ENCODE measurements around the gene SCRN1.

DNA sequence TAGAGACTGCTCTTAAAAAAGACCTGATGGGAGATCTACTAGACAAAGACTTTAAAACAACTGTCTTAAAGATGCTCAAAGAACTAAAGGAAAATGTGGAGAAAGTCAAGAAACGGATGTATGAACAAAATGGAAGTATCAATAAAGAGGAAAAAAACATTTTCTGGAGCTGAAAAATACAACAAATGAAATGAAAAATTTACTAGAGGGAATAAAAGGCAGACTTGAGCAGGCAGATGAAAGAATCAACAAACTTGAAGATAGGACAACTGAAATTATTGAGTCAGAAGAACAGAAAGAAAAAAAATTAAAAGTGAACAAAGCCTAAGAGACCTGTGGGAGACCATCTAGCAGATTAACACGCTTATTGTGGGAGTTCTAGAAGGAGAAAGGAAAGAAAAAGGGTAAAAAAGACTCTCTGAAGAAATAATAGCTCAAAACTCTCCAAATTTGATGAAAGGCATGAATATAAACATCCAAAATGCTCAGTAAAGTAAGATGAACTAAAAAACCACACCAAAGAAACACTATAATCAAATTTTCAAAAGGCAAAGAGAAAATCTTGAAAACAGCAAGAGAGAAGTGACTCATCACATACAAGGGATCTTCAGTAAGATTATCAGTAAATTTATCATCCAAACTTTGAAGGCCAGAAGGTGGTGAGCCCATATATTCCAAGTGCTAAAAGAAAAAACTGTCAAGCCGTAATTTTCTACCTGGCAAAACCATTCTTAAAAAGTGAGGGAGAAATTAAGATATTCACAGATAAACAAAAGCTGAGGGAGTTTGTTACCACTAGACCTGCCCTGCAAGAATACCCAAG lies 83.2 kb downstream of the SCRN1 start:
- TF ChIP-seq, protein P1, sequence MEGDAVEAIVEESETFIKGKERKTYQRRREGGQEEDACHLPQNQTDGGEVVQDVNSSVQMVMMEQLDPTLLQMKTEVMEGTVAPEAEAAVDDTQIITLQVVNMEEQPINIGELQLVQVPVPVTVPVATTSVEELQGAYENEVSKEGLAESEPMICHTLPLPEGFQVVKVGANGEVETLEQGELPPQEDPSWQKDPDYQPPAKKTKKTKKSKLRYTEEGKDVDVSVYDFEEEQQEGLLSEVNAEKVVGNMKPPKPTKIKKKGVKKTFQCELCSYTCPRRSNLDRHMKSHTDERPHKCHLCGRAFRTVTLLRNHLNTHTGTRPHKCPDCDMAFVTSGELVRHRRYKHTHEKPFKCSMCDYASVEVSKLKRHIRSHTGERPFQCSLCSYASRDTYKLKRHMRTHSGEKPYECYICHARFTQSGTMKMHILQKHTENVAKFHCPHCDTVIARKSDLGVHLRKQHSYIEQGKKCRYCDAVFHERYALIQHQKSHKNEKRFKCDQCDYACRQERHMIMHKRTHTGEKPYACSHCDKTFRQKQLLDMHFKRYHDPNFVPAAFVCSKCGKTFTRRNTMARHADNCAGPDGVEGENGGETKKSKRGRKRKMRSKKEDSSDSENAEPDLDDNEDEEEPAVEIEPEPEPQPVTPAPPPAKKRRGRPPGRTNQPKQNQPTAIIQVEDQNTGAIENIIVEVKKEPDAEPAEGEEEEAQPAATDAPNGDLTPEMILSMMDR (IDR thresholded peaks at IDR 0.05), result no peak
- TF ChIP-seq POLR2A (IDR thresholded peaks at IDR 0.05), result no peak
- TF ChIP-seq POLR2AphosphoS5 (IDR thresholded peaks at IDR 0.05), result no peak
- TF ChIP-seq EP300 (IDR thresholded peaks at IDR 0.05; ENCODE audit: low read depth), result no peak
